Activated T-cell treated with anti-CD3 and anti-CD28 coated beads, Interleukin-2, amount 50 U/mL, for 4 hours (primary cell): Measurements from ENCODE around the gene TAF1L. TPM values are rescaled to one million over a fixed set of nuclear protein-coding genes. Genes with fewer than 3 reads are reported as not detected.

ENCODE experiments used
- ATAC-seq, 2 donors: fragments of 200-7000 bp; cut with Tn5 transposase; one replicate each; pipeline ENCODE4 v1.10.0; 2021
- DNase-seq: peaks from one replicate; pipeline ENCODE4 v3.0.0-alpha.2; 2020
- H3K27me3 Mint-ChIP-seq: one replicate; pipeline ENCODE4 v1.8.0; 2021; ENCODE audit warnings: low read depth, mixed read lengths
- H3K36me3 Mint-ChIP-seq: one replicate; pipeline ENCODE4 v1.8.0; 2022; ENCODE audit warnings: mixed read lengths; ENCODE audit not compliant: insufficient read depth
- H3K4me1 Mint-ChIP-seq: one replicate; pipeline ENCODE4 v1.8.0; 2021; ENCODE audit warnings: low read depth, mixed read lengths
- H3K4me3 Mint-ChIP-seq: one replicate; pipeline ENCODE4 v1.8.0; 2021; ENCODE audit warnings: mild to moderate bottlenecking, moderate library complexity, mixed read lengths
- H3K9me3 Mint-ChIP-seq: one replicate; pipeline ENCODE4 v1.8.0; 2021; ENCODE audit warnings: mixed read lengths
- total RNA-seq, 3 donors: library from RNA; stranded (reverse); gene quantifications; one replicate each; pipeline ENCODE4 v1.2.1, GENCODE V29; 2021

TAF1L gene
- total RNA-seq, 3 donors from 2014 or later, result 0.05 TPM; not detected in 2

DNA sequence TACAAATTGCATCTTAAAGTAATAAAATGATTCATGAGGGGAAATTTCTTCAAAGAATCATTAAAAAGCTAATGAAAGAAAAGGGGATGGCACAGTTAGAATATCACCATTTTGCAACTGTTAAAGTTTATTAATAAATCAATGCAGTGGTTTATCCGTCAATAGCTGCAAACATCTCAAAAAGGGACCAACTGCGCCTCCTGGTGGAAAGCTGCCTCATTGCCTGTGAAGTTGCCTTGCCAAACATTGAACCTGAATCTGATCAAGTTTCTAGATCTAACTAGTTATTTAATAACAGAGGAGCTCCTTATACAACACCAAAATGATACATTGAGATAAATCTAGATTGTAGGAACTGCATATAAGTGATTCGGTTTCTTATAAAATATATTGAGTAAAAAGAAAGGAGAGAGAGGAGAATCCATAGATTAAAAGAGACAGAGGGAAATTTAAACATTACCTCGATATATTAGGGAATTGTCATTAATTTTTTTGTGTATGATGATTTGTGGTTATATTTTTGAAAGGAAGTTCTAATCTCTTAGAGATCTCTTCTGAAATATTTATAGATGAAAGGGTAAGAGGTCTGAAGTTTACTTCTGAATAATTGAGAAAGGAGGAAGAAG is 55.6 kb downstream of the TAF1L start:
- no peak for ATAC-seq
- DNase-seq, result peak; percentile 80
- no peaks in the 10 kb centered on the region for H3K4me1 Mint-ChIP-seq

More for the DNA sequence above, 55.6 kb downstream of the TAF1L start:
- Mint-ChIP-seq H3K27me3 (peaks cover 18% of the 10 kb centered on the region), H3K4me3 (no peak overlapping the region), H3K36me3 (no peaks in the 10 kb centered on the region), H3K9me3 (no peaks in the 10 kb centered on the region)

Other genes with a start within 250 kb of the TAF1L start
- gene RIGI, start 109.5 kb downstream of the TAF1L start, total RNA-seq, result 1 to 10 TPM; 2.5 to 4.1 (median 2.5) TPM
- gene SMIM27, start 83.3 kb downstream of the TAF1L start, total RNA-seq, result 1 to 10 TPM; 8.0 to 9.7 (median 9.3) TPM
- gene TOPORS, start 83.1 kb downstream of the TAF1L start, total RNA-seq, result 10 to 100 TPM; 12.9 to 15.0 (median 14.8) TPM
- 10 to 100 TPM; 61.7 to 65.5 (median 62.9) TPM for gene NDUFB6, start 62.5 kb downstream of the TAF1L start, total RNA-seq
- gene TMEM215, start 147.9 kb upstream of the TAF1L start, total RNA-seq, result not detected